Rectal smooth muscle tissue (tissue), 1 donor: ENCODE results near the gene PPP6R2.
"Not testable (repeated sequence)": the region's sequence is repeated elsewhere in the genome, so short reads cannot be mapped to it uniquely, and the experiment has no call there.

ENCODE experiments used
- H3K27ac ChIP-seq: one replicate; pipeline ENCODE4 v1.7.0; 2013; ENCODE audit warnings: low read depth, low read length, inconsistent platforms
- H3K27me3 ChIP-seq: one replicate; pipeline ENCODE4 v1.7.0; 2013; ENCODE audit warnings: low read length; ENCODE audit not compliant: control insufficient read depth, insufficient read depth
- H3K36me3 ChIP-seq: one replicate; pipeline ENCODE4 v1.7.0; 2013; ENCODE audit warnings: low read length; ENCODE audit not compliant: control insufficient read depth, insufficient read depth
- H3K4me1 ChIP-seq: one replicate; pipeline ENCODE4 v1.7.0; 2013; ENCODE audit warnings: low read length; ENCODE audit not compliant: control insufficient read depth, insufficient read depth
- H3K4me3 ChIP-seq: one replicate; pipeline ENCODE4 v1.7.0; 2013; ENCODE audit warnings: low read length
- H3K9ac ChIP-seq: one replicate; pipeline ENCODE4 v1.7.0; 2013; ENCODE audit warnings: low read length

The PPP6R2 gene

DNA sequence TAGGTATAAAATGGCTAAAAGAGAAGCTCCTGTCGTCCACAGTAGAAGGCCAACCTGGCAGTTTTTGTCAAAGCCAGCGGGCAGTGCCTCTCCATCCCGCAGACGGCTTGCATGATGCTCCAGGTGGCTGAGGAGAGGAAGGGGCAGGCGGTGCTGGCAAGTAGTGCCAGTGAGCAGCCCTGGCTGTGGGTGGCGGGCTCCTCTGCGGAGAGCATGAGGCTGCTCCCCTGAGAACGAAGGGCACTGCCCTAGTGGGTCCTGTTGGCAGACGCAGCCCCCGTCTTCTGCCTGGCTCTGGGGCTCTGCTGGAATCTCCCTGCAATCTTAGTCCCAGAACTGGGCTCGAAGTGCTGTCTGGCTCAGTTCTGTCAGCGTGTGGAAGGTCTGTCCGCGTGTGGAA, 80.8 kb downstream of the PPP6R2 start:
- Histone ChIP-seq H3K27me3 (no peaks in the 10 kb centered on the region), H3K4me1 (no peaks in the 10 kb centered on the region), H3K27ac (no peak overlapping the region), H3K9ac (no peak overlapping the region), H3K36me3 (peaks cover 48% of the 10 kb centered on the region), H3K4me3 (no peak overlapping the region)

DNA sequence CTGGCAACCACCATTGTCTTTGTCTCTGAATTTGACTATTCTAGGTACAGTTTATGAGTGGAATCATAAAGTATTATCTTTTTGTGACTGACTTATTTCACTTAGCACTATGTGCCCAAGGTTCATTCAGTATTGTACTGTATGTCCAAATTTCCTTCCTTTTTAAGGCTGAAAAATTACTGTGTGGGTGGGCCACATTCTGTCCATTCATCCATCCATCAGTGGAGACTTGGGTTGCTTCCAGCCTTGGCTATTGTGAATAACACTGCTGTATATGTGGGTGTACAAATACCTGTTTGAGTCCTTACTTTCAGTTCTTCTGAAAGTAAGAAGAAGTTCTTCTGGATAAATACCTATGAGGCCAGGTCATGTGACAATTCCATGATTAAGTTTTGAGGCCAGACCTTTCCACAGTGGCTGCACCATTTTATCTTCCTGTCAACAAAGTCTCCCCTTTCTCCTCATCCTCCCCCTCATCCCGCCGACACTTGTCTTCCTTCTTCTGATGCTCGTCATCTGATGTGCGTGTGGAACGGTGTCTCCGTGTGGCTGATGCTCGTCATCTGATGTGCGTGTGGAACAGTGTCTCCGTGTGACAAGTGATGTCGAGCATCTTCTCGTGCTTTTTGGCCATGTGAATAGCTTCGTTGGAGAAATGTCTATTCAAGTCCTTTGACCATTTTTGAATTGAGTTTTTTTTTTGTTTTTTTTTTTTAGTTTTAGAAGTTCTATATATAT, 82.2 kb downstream of the PPP6R2 start:
- Histone ChIP-seq H3K27me3 (no peaks in the 10 kb centered on the region), H3K9ac (no peak overlapping the region), H3K36me3 (peaks cover 42% of the 10 kb centered on the region), H3K4me1 (no peaks in the 10 kb centered on the region), H3K4me3 (no peak overlapping the region), H3K27ac (no peak overlapping the region)

DNA sequence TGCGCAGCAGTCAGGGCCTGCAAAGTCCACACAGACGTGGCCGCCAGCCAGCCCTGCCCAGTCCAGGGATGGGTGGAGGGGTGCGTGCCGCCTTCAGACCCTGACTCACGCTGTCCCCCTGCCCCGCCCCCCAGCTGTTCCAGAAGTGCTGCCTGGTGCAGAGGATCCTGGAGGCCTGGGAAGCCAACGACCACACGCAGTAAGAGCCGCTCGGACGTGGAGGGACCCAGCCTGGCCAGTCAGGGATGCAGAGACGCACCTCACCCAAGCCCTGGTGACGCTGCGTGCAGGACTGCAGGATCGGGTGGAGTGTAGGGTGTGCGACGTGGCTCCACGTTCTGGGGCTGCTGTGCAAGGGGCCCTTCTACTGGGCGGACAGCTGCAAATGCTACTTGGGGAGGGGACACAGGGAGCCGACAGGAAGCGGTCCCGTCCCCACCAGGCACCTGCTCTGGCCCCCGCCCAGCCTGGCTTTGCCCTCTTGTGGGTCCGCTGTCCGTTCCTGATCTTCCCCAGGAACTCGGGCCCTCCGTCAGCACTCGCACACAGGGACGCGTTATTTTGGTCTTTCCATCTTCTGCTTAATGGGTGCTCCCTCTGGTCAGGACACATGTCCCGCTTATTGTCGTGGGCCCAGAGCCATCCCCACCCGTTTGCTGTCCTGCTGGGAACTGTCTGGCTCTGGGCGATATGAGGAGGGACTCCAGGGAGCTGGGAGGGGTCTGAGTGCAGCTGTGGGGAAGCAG, 89.2 kb downstream of the PPP6R2 start:
- Histone ChIP-seq H3K9ac (no peak overlapping the region), H3K27me3 (no peaks in the 10 kb centered on the region), H3K4me3 (no peak overlapping the region), H3K4me1 (no peaks in the 10 kb centered on the region), H3K36me3 (peaks cover 35% of the 10 kb centered on the region), H3K27ac (no peak overlapping the region)

DNA sequence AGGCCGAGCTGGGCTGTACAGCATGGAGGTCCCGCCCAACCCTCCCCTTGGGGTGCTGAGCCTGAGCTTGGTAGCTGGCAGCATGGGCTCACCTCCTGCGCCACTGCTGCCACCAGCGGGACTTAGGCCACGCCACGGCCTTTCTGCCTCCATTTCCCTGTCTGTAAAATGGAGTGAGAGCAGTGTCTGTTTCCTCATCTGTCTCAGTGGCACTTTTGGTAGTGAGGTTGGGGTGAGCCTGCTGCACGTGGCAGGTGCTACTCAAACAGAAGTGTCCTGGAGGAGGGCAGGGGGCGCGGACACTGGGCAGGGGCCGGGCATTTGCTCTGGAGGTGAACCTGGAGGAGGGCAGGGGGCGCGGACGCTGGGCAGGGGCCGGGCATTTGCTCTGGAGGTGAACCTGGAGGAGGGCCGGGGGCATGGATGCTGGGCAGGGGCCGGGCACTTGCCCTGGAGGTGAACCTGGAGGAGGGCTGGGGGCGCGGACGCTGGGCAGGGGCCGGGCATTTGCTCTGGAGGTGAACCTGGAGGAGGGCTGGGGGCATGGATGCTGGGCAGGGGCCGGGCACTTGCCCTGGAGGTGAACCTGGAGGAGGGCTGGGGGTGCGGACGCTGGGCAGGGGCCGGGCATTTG, 89.9 kb downstream of the PPP6R2 start:
- H3K36me3 ChIP-seq: peaks cover 36% of the 10 kb centered on the region
- H3K27me3 ChIP-seq, H3K9ac ChIP-seq, H3K4me1 ChIP-seq, H3K27ac ChIP-seq, H3K4me3 ChIP-seq: not testable (repeated sequence)

DNA sequence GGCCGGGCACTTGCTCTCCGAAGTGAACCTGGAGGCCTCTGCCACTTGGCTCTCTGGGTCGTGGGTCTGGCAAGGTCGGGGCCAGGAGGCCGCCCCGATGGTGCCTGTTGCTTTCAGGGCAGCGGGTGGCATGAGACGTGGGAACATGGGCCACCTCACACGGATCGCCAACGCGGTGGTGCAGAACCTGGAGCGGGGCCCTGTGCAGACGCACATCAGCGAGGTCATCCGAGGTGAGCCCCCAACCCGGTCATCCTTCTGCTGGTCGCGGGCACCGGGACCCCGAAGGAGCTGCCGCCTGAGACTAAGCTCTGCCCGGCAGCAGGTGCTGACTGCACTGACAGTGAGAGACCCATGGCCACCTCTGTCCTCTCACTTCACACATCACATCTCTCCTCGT, 91.7 kb downstream of the PPP6R2 start:
- no peaks in the 10 kb centered on the region for H3K27me3 ChIP-seq
- no peak overlapping the region for H3K9ac ChIP-seq
- H3K4me1 ChIP-seq: no peaks in the 10 kb centered on the region
- no peak overlapping the region for H3K27ac ChIP-seq
- H3K36me3 ChIP-seq: peaks cover 47% of the 10 kb centered on the region
- no peak overlapping the region for H3K4me3 ChIP-seq

DNA sequence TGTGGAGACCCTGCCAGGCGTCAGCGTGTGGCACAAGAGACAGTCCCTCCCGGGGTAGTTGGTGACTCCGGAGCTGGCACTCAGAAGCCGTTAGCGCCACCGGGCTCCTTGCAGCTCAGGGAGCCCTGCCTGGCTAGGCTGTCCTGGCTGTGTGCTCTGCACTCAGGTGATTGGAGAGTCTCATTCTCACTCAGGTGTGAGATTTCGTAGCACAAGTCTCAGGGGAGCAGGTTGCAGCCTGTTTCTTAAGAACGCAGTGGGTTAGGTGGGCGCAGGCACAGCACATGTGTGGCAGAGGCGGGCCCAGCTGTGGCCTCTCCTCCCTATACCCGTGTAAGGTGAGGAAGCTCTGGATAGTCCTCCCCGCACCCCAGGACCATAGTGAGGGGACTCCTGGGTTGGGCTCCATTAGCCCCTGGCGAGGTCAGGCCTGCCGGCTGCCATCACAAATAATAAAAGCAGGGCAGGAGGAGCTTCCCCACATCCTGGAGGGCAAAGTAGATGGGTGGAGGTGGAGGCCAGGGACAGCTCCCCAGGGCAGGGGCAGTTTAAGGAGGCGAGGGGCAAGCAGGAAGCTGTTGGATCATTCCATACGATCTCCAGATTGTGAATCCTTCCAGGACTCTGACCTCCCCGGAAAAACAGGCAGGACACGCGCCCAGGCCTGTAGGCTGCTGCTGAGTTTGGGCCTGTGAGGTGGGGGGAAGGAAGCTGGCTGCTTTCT, 92.3 kb downstream of the PPP6R2 start:
- Histone ChIP-seq H3K4me1 (no peaks in the 10 kb centered on the region), H3K36me3 (peaks cover 47% of the 10 kb centered on the region), H3K27ac (no peak overlapping the region), H3K4me3 (no peak overlapping the region), H3K9ac (no peak overlapping the region), H3K27me3 (no peaks in the 10 kb centered on the region)

DNA sequence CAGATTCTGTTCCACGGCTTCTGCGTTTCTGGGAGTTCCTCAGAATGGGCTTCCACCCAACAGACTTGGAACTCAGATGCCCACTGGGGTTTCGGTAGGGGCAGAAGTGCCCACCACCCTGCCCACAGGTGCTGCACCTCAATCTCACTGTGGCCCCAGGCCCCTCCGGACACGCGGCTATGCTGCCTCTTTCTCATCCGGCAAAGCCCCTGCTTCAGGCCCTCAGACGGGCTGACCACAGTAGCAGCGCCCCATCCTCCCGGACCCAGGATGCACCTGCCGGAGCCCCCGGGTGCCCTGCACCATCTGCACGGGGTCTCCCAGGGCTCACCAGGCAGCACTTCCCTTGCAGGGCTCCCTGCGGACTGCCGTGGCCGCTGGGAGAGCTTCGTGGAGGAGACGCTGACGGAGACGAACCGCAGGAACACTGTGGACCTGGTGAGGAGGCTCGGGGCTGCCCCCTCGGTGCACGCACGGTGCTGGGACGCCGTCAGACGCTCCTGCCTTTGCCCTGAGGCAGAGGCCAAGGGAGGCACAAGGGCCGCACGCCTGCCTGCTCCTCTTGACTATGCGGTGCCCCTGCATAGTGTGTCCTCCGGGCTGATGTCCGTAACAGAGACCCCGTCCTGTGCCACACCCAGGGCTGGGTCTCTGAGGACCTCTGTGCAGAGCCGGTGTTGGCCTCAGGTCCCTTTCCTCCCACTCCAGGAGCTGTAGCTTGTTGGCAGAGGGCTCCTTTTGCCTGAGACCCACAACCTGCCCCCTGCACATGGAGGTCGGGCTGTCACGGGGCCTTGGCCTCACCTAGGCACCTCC, 93.1 kb downstream of the PPP6R2 start:
- Histone ChIP-seq H3K36me3 (peaks cover 47% of the 10 kb centered on the region), H3K4me1 (no peaks in the 10 kb centered on the region), H3K27ac (no peak overlapping the region), H3K4me3 (no peak overlapping the region), H3K9ac (no peak overlapping the region), H3K27me3 (no peaks in the 10 kb centered on the region)

DNA sequence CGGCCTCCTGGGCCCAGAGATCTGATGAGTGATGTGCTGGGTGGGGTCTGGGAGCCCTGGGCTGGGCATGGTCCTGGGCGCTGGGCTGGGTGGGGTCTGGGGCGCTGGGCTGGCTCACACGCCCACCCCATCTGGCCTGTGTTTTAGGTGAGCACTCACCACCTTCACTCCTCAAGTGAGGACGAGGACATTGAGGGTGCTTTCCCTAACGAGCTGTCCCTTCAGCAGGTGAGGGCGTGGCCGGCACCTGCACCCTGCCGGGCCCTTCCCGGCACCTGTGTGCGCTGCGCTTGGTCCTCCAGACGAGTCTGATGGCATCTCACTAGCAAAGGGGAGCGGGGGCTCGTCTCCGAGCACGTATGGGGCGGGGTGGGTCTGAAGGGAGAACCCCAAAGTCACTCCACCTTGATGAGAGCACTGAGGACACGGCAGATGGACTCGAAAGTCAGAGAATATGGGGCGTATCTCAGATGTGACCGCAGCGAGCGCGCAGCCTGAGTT, 93.8 kb downstream of the PPP6R2 start:
- H3K4me1 ChIP-seq: no peaks in the 10 kb centered on the region
- H3K36me3 ChIP-seq: peaks cover 40% of the 10 kb centered on the region
- H3K9ac ChIP-seq: no peak overlapping the region
- no peak overlapping the region for H3K27ac ChIP-seq
- H3K4me3 ChIP-seq: no peak overlapping the region
- H3K27me3 ChIP-seq: no peaks in the 10 kb centered on the region

- Histone ChIP-seq H3K36me3 (peaks cover 35% of the 10 kb centered on the region), H3K4me1 (no peaks in the 10 kb centered on the region), H3K27me3 (no peaks in the 10 kb centered on the region), H3K4me3 (no peak overlapping the region), H3K27ac (no peak overlapping the region), H3K9ac (no peak overlapping the region)
Measured at GRCh38 chr22:50437511-50438304, 94.6 kb downstream of the PPP6R2 start.

DNA sequence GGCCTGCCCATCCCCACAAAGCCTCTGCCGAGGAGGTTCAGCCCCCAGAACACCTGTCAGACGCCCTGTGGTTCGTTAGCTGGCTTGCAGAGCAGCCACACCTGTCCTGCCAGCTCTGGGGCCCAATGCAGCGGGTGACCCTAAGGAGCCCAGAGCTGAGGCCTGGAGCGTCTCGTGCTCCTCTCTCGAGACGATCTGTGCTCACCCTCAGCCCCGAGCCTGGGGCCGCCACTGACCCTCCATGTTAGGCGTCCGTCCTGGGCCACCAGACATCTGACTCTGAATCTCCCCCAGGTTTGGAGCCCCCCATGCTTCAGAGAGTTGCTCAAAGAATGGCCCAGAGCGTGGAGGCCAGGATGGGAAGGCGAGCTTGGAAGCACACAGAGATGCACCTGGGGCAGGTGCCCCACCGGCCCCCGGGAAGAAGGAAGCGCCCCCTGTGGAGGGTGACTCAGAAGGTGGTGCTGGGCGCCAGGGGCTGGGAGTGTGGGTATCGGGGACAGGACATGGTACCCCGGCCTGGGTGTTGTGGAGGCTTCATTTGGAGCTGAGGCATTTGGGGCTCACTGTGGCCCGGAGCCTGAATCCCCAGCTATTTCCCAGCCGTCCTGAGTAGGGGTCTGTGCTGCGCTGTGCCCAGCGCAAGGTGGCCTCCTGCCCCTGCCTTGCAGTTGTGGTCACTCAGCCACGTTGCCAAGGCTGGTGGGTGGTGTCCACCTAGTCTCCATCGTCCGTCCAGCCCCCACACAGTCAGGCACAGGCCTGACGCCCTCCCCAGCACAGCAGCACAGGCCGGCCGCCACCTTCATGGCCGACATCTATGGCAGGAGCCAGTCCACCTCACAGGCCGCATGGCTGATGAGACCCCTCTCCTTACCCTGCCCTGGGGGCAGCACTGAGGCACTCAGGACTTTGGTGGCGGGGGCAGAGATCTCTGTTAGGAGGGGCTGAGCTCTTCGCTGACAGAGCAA, 95.5 kb downstream of the PPP6R2 start:
- Histone ChIP-seq H3K4me1 (no peaks in the 10 kb centered on the region), H3K4me3 (no peak overlapping the region), H3K36me3 (peaks cover 35% of the 10 kb centered on the region), H3K27me3 (no peaks in the 10 kb centered on the region), H3K27ac (no peak overlapping the region), H3K9ac (no peak overlapping the region)
